ENCODE results near the gene SOS1. TPM values are rescaled to one million over a fixed set of nuclear protein-coding genes. Genes with fewer than 3 reads are reported as not detected.
"Not testable (repeated sequence)": the region's sequence is repeated elsewhere in the genome, so short reads cannot be mapped to it uniquely, and the experiment has no call there.

SOS1 gene
- total RNA-seq, 1 donor from 2014 or later, result 273 TPM

GRCh38 chr2:39139511-39140237, 18.8 kb upstream of the SOS1 start:
- intact Hi-C loops (cut with micrococcal nuclease), result no loop called here

- intact Hi-C loops (cut with micrococcal nuclease), result no loop called here
Measured at GRCh38 chr2:39138837-39139211, 18.0 kb upstream of the SOS1 start.

GRCh38 chr2:39138187-39138836, 17.5 kb upstream of the SOS1 start:
- intact Hi-C loops (cut with micrococcal nuclease), result not testable (repeated sequence)

DNA sequence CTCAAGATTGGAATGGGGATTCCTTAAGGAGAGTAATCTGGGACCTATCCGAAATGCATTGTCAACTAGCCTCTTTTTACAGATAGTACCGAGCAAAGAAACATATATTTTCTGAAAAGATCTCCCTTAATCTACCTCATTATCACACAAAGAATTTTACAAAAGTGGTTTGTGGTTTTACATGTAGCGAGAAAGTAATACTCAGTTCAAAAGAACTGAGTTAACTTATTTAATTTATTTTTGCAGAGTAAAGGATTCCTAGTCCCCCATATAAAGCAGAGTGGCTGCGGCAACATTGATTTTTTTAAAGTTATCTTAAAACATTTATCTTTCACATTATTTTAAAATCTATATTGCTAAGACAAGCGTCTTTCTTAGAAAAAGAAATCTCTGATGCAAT, 15.9 kb upstream of the SOS1 start:
- intact Hi-C loops (cut with micrococcal nuclease), result loop anchor here (1.0 kb wide), 2 partner anchors 7 to 81 kb away; no protein-coding TSS in a partner anchor

DNA sequence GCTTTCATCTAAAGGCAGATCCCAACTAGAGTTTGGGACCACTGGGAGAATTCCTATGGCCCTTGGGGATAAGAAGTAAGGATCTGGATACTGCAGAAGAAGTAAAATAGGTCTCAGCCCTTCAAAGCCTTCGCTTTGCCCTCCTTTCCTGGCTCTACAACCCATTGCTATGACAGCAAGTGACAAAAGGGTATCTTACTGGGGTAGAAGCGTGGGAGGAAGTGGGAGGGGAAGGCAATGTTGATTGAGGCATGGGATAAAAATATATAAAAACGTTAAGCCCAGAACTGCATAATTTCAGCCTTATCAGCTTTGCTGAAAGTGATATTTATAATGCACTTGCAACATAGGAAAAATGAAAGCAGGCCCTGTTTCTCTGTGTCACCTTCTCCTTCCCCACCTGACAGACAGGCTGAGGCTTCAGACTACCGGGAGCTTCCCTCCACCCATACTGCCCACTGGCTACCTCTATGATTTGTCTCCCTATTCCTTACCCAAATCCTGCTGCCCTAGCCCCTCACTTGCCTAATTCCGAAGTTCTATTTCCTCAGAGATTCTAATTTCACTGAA, 14.9 kb upstream of the SOS1 start:
- intact Hi-C loops (cut with micrococcal nuclease), result loop anchor here (1.0 kb wide), 1 partner anchor 82 kb away; no protein-coding TSS in a partner anchor

DNA sequence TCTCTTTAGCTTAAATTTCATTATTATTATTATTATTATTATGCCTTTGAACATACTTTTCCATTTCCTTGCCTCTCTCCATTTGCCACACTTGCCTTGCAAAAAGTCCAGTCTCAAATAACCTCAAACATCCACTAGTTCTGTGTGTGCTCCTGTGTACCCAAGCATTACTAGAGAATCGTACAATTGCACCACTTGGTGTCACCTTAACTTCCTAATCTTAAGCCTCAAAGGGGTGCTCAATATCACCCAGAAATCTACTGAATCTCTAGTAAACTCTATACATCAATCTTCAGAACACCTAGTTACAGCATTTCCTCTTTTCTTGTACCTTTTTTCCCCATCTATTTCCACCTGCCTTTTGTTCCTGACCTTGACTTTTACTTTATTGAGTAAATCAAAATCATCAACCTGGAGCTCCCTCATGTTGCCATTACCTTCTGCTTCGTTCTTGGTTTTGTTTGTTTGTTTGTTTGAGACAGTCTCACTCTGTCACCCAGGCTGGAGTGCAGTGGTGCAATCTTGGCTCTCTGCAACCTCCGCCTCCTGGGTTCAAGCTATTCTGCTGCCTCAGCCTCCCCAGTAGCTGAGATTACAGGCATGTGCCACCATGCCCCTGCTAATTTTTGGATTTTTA, 12.5 kb upstream of the SOS1 start:
- intact Hi-C loops (cut with micrococcal nuclease), result no loop called here

DNA sequence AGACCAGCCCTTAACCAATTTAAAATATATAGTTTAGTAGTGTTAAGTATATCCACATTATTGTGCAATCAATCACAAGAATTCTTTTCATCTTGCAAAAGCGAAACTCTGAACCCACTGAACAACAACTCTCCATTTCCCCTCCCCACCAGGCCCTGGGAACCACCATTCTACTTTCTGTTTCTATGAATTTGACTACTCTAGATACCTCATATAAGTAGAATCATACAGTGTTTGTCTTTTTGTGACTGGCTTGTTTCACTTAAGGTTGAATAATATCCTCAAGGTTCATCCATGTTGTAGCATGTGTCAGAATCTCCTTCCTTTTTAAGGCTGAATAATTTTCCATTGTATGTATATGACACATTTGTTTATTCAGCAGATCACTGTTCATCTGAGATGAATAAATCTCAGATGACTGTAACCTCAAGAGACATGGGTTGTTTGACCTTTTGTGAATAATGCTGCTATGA, 8.1 kb upstream of the SOS1 start:
- intact Hi-C loops (cut with micrococcal nuclease), result loop anchor here (1.0 to 2.0 kb wide), 4 partner anchors 8 to 462 kb away; no protein-coding TSS in a partner anchor

DNA sequence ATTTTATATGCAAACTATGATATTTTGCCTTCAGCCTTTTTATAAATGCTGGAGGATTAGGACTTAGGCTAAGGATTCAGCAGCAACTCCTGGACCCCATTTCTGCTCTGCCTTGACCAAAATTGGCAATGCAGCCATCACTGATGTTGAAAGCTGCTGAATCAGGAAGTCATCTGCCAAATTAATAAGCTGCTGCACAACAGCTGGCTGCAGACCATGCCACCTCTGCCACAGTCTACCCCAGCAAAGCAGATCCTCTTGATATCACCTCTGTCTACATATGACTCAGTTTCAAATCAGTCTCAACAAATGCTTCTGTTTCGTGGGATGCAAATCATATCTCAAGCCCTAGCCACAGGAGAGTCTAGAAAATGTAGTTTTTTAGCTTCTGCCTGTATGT, 7.1 kb upstream of the SOS1 start:
- intact Hi-C loops (cut with micrococcal nuclease), result loop anchor here (2.0 kb wide), 1 partner anchor 15 kb away; no protein-coding TSS in a partner anchor

GRCh38 chr2:39124746-39125057, 3.9 kb upstream of the SOS1 start:
- intact Hi-C loops (cut with micrococcal nuclease), result loop anchor here (2.0 to 5.0 kb wide), 3 partner anchors 22 to 747 kb away; partner anchors contain the start of genes ATL2 and SRSF7

DNA sequence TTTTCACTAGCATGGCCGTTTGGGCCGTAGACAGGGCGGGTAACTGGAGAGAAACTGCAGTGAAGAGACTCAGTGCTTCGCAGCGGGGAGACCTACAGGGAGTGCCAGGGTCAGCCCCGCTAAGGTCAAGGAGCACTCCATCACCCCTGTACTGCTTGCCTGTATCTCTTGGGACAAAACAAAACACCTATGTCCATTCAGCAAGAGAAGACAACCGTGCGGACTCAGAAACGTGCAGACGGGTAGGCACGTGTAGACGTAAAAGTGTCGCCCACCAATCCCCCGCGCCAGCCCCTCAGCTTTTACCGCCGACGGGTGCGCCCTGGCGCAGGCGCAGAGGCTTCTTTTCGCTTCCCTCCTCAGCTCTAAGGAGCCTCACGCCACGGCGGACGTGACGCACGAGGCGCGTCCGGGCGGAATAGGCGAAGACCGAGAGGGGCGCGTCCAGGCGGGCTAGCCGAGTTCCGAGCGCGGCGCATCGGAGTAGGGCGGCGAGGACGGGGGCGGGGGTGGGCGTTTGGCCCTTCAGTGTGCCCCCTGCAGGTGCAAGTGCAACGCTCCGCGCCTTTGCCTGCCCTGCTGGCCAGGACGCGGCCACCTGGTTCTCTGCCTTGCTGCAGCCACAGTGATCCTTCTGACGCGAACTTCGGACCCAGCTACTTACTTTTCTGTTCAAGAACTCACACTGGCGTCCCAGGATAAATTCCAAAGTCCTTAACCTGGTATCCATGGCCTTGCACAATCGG, 3.3 kb upstream of the SOS1 start:
- intact Hi-C loops (cut with micrococcal nuclease), result loop anchor here (2.0 to 5.0 kb wide), 3 partner anchors 21 to 747 kb away; partner anchors contain the start of genes ATL2 and SRSF7

- intact Hi-C loops (cut with micrococcal nuclease), result loop anchor here (5.0 kb wide), 1 partner anchor 746 kb away; the partner anchor contains the start of gene ATL2
Measured at GRCh38 chr2:39123436-39123999, 2.7 kb upstream of the SOS1 start.

DNA sequence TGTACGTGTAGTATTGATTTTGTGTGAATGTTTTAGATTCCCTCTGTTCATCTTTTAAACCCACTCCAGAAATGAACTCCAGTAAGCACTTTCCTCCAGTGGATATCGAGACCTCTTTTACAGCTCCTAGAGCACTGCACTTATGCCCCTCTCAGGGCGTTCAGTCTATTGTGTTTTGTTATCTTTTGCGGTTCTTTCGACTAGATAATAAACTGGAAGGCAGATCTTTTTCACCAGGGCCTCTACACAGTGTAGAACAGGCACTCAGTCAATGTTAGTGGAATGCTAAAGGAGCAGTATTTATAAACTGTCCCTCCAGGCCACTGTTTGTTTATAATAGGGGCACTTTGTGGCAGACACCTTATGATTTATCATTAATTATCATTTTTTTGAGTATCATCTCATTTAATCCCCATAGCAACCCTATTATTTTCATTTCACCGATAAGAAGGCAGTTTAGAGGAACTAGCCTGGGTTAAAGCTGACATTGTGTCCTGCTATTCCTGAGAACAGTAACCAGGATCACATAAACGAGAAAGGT, 742 bp upstream of the SOS1 start:
- intact Hi-C loops (cut with micrococcal nuclease), result loop anchor here (1.0 to 5.0 kb wide), 3 partner anchors 96 to 744 kb away; partner anchors contain the start of gene ATL2

DNA sequence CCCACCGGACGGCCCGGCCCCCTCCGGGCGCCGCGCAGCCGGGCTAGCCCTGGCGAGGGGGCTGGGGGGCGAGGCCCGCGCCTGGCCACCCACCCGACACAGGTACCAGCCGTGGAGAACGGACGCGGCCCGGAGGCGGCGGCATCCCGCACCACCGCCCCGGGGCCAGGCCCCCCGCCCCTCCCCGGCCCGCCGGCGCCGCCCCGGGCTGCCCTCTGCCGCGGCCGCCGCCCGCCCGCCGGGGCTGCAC, 405 bp downstream of the SOS1 start:
- intact Hi-C loops (cut with micrococcal nuclease), result loop anchor here (5.0 kb wide), 1 partner anchor 743 kb away; the partner anchor contains the start of gene ATL2

GRCh38 chr2:39119732-39120520, 925 bp downstream of the SOS1 start:
- intact Hi-C loops (cut with micrococcal nuclease), result loop anchor here (2.0 to 5.0 kb wide), 3 partner anchors 27 to 743 kb away; partner anchors contain the start of gene ATL2

GRCh38 chr2:39118786-39119499, 1.9 kb downstream of the SOS1 start:
- intact Hi-C loops (cut with micrococcal nuclease), result loop anchor here (2.0 kb wide), 2 partner anchors 26 to 60 kb away; no protein-coding TSS in a partner anchor

DNA sequence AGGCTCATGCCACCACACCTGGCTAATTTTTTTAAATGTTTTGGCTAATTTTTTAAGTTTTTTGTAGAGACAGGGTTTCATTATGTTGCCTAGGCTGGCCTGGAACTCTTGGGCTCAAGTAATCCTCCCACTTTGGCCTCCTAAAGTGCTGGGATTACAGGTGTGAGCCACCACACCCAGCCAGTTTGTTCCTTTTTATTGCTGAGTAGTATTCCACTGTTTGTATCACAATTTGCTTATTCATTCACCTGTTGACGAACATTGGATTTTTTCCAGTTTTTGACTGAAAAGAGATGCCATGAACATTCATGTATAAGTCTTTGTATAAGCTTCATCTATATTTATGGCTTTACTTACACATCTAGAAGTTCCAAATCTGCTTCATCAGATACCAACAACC, 5.3 kb downstream of the SOS1 start:
- intact Hi-C loops (cut with micrococcal nuclease), result no loop called here

DNA sequence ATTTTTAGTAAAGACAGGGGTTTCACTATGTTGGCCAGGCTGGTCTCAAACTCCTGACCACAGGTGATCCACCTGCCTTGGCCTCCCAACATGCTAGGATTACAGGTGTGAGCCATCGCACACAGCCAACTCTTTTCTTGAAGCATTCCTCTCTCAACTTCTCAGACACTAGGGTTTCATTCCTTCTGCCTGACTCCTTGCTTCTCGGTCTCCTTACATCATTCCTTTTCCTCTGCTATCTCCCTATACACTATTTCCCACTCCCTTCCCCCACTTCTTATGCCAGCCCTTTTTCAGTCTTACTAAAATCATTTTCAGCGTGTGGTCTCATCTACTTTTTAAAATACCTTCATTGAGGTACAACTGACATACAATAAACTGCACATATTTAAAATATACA, 6.1 kb downstream of the SOS1 start:
- intact Hi-C loops (cut with micrococcal nuclease), result no loop called here

GRCh38 chr2:39109537-39109936, 11.3 kb downstream of the SOS1 start:
- intact Hi-C loops (cut with micrococcal nuclease), result no loop called here

GRCh38 chr2:39108377-39108776, 12.5 kb downstream of the SOS1 start:
- intact Hi-C loops (cut with micrococcal nuclease), result no loop called here

Data from T-helper 2 cell treated with Interferon-gamma antibody and Interleukin-4, amounts not matched to agents 100 ng/mL and 5 ng/mL, for 36 hours (primary cell).